ENCODE results near the gene TMEM185B.

The TMEM185B gene
- long read RNA-seq, result 0 reads

DNA sequence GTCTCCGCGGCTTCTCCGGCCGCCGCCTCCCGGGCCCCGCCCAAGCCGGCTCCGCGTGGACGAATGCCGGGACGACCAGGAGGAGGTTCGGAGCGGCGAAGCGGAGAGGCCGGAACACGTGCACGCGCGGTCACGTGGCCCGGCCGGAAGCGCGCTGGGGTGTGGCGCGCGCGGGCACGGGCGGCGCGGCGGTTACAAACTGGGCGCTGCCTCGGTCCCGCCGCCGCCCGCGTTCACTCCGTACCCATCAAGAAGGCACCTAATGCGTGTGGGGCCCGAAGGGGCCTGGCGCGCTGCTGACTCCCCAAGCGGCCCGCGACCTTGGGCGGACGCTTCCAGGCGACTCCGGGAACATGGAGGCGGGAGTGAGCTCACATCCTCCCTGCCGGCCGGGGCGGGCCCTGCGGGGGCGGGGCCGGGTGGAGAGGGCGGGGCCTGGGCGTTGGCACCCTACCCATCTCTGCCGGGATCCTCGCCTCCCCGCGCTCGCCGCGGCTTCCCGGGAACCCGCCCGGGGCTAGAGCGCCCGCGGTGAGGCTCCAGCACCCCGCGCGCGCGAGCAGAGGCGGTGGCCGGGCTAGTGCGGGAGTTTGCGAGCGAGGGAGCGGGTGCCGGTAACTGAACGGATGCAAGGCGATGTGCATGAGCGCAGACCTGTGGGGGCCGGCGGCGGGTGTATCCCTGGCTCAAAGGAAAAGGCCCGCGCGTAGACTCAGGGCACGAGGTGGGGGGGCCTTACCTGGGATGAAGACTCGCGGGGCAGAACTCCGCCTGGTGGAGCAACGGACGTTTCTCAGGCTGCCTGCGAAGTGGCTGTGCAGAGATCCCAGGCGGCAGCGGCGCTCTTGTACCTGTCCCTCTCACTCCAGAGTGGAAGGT, at the start of gene TMEM185B:
Gene TMEM185B, minus strand, starts transcription at position 367 of the 879 bp plus-strand sequence. CDS start 424 bp downstream, outside the sequence.
- Histone ChIP-seq H3K27me3 (ENCODE audit: insufficient read depth, poor library complexity, severe bottlenecking) (no peaks in the 10 kb centered on the region), H3K4me3 (replicated peaks; ENCODE audit: insufficient read depth, low read length) (peak within 1 kb of the TSS; percentile 48), H3K27ac (replicated peaks) (peak within 1 kb of the TSS; percentile 71)
- DNase-seq (ENCODE audit: low read depth in 1 of 2, low spot score in 1 of 2), result peak; percentile 70 to 84
- TF ChIP-seq SPI1 (IDR thresholded peaks at IDR 0.05; ENCODE audit: borderline replicate concordance, low read depth), result no peak
- TF ChIP-seq POLR2AphosphoS5 (IDR thresholded peaks at IDR 0.05; ENCODE audit: low read depth), result peak; percentile 59; the same call in 1 of the 2 replicates
- peak; percentile 59; the same call in 1 of the 2 replicates for TF ChIP-seq GABPA (IDR thresholded peaks at IDR 0.05; ENCODE audit: low read depth)
- TF ChIP-seq, protein P1, sequence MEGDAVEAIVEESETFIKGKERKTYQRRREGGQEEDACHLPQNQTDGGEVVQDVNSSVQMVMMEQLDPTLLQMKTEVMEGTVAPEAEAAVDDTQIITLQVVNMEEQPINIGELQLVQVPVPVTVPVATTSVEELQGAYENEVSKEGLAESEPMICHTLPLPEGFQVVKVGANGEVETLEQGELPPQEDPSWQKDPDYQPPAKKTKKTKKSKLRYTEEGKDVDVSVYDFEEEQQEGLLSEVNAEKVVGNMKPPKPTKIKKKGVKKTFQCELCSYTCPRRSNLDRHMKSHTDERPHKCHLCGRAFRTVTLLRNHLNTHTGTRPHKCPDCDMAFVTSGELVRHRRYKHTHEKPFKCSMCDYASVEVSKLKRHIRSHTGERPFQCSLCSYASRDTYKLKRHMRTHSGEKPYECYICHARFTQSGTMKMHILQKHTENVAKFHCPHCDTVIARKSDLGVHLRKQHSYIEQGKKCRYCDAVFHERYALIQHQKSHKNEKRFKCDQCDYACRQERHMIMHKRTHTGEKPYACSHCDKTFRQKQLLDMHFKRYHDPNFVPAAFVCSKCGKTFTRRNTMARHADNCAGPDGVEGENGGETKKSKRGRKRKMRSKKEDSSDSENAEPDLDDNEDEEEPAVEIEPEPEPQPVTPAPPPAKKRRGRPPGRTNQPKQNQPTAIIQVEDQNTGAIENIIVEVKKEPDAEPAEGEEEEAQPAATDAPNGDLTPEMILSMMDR (IDR thresholded peaks at IDR 0.05; ENCODE audit: insufficient read depth, low read length), result no peak
- TF ChIP-seq, protein P2, sequence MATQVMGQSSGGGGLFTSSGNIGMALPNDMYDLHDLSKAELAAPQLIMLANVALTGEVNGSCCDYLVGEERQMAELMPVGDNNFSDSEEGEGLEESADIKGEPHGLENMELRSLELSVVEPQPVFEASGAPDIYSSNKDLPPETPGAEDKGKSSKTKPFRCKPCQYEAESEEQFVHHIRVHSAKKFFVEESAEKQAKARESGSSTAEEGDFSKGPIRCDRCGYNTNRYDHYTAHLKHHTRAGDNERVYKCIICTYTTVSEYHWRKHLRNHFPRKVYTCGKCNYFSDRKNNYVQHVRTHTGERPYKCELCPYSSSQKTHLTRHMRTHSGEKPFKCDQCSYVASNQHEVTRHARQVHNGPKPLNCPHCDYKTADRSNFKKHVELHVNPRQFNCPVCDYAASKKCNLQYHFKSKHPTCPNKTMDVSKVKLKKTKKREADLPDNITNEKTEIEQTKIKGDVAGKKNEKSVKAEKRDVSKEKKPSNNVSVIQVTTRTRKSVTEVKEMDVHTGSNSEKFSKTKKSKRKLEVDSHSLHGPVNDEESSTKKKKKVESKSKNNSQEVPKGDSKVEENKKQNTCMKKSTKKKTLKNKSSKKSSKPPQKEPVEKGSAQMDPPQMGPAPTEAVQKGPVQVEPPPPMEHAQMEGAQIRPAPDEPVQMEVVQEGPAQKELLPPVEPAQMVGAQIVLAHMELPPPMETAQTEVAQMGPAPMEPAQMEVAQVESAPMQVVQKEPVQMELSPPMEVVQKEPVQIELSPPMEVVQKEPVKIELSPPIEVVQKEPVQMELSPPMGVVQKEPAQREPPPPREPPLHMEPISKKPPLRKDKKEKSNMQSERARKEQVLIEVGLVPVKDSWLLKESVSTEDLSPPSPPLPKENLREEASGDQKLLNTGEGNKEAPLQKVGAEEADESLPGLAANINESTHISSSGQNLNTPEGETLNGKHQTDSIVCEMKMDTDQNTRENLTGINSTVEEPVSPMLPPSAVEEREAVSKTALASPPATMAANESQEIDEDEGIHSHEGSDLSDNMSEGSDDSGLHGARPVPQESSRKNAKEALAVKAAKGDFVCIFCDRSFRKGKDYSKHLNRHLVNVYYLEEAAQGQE (IDR thresholded peaks at IDR 0.05; ENCODE audit: insufficient replicate concordance, low read depth), result peak; percentile 25

DNA sequence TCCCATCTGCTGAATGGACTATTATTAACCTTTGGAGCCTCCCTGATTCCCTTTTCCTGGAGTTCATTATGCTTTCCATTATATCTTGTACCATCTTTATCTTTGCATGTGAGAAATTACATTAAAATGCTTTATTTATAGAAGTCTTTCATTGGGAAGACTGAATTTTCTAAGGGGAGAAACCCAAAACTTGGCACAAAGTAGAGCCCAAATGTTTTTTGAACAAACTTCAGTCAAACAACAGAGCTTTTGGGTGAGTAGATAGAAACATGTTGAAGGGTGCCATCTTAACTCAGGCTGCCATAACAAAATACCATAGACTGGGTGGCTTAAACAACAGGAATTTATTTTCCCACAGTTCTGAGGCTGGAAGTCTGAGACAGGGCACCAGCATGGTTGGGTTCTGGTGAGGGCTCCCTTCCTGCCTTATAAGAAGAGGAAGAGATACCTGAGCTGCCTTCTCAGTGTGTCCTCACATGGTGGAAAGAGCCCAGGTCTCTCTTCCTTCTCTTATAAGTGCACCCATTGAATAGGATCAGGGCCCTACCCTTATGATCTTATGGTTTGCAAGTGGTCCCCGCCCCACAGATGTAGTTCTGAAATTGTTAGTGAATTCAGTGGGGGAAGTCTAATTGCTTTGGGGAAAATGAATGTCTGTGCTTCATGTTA, 48.6 kb upstream of the TMEM185B start:
- TF ChIP-seq, protein P2 (IDR thresholded peaks at IDR 0.05; ENCODE audit: insufficient replicate concordance, low read depth), result no peak
- TF ChIP-seq, protein P1 (IDR thresholded peaks at IDR 0.05; ENCODE audit: insufficient read depth, low read length), result no peak
- TF ChIP-seq SPI1 (IDR thresholded peaks at IDR 0.05; ENCODE audit: borderline replicate concordance, low read depth) (no peak), POLR2AphosphoS5 (IDR thresholded peaks at IDR 0.05; ENCODE audit: low read depth) (no peak)
- Histone ChIP-seq H3K27me3 (ENCODE audit: insufficient read depth, poor library complexity, severe bottlenecking) (no peaks in the 10 kb centered on the region), H3K4me3 (replicated peaks; ENCODE audit: insufficient read depth, low read length) (no peak overlapping the region), H3K27ac (replicated peaks) (no peak overlapping the region)
- no peak for DNase-seq (ENCODE audit: low read depth in 1 of 2, low spot score in 1 of 2)

DNA sequence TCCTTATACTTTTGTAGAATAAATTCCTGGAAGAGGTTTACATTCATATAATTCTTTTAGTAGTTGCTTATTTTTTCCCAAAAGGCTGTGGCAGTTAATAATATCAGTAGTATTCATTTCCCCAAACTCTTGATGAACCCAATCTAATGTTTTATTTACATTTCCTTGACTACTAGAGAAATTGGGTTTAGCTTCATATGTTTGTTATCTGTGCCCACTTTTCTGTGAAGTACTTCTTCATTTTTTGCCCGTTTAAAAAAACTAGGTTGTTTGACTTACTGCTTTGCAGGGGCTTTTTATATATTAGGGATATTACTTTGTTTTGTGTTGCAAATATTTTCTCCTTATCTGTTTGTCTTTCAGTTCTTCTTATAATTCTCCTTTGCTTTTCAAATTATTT, 46.6 kb upstream of the TMEM185B start:
- Histone ChIP-seq H3K27ac (replicated peaks) (no peak overlapping the region), H3K4me3 (replicated peaks; ENCODE audit: insufficient read depth, low read length) (no peak overlapping the region), H3K27me3 (ENCODE audit: insufficient read depth, poor library complexity, severe bottlenecking) (no peaks in the 10 kb centered on the region)
- TF ChIP-seq POLR2AphosphoS5 (IDR thresholded peaks at IDR 0.05; ENCODE audit: low read depth) (no peak), GABPA (IDR thresholded peaks at IDR 0.05; ENCODE audit: low read depth) (no peak), SPI1 (IDR thresholded peaks at IDR 0.05; ENCODE audit: borderline replicate concordance, low read depth) (no peak)
- TF ChIP-seq, protein P2 (IDR thresholded peaks at IDR 0.05; ENCODE audit: insufficient replicate concordance, low read depth), result no peak
- TF ChIP-seq, protein P1 (IDR thresholded peaks at IDR 0.05; ENCODE audit: insufficient read depth, low read length), result no peak
- no peak for DNase-seq (ENCODE audit: low read depth in 1 of 2, low spot score in 1 of 2)

Data from HL-60 (cell line).